HG03571 (cell line): ENCODE data around the gene PLPP1.

Source experiments
- ATAC-seq: cut with Tn5 transposase; IDR thresholded peaks from one replicate; pipeline ENCODE4 v1.9.1; 2021; ENCODE audit not compliant: unreplicated experiment

PLPP1 gene

GRCh38 chr5:55534436-55535198 lies at the start of gene PLPP1:
Gene PLPP1, minus strand, starts transcription at chr5:55534964. Its CDS starts 335 bp downstream, at chr5:55534629.
- ATAC-seq, result peak; percentile 74

- ATAC-seq, result no peak
Measured at GRCh38 chr5:55583578-55583977, 48.8 kb upstream of the PLPP1 start.

- no peak for ATAC-seq
Measured at GRCh38 chr5:55582256-55582655, 47.5 kb upstream of the PLPP1 start.

- ATAC-seq, result no peak
Measured at GRCh38 chr5:55580042-55580441, 45.3 kb upstream of the PLPP1 start.

GRCh38 chr5:55578771-55579170 lies 44.0 kb upstream of the PLPP1 start:
- ATAC-seq, result no peak

- no peak for ATAC-seq
Measured at GRCh38 chr5:55577353-55578060, 42.7 kb upstream of the PLPP1 start.

- ATAC-seq, result no peak
Measured at GRCh38 chr5:55576661-55577060, 41.9 kb upstream of the PLPP1 start.

- ATAC-seq, result no peak
Measured at GRCh38 chr5:55575815-55576583, 41.2 kb upstream of the PLPP1 start.

GRCh38 chr5:55572600-55572999 lies 37.8 kb upstream of the PLPP1 start:
- no peak for ATAC-seq

- ATAC-seq, result no peak
Measured at GRCh38 chr5:55572020-55572419, 37.3 kb upstream of the PLPP1 start.

GRCh38 chr5:55570570-55570969 lies 35.8 kb upstream of the PLPP1 start:
- ATAC-seq, result no peak

- ATAC-seq, result no peak
Measured at GRCh38 chr5:55570026-55570425, 35.3 kb upstream of the PLPP1 start.

- ATAC-seq, result no peak
Measured at GRCh38 chr5:55569513-55569865, 34.7 kb upstream of the PLPP1 start.

GRCh38 chr5:55568654-55569512 lies 34.1 kb upstream of the PLPP1 start:
- no peak for ATAC-seq

- no peak for ATAC-seq
Measured at GRCh38 chr5:55564721-55565120, 30.0 kb upstream of the PLPP1 start.

- ATAC-seq, result no peak
Measured at GRCh38 chr5:55558484-55558883, 23.7 kb upstream of the PLPP1 start.

GRCh38 chr5:55557123-55557522 lies 22.4 kb upstream of the PLPP1 start:
- no peak for ATAC-seq

- ATAC-seq, result no peak
Measured at GRCh38 chr5:55554585-55555202, 19.9 kb upstream of the PLPP1 start.

GRCh38 chr5:55551904-55552303 lies 17.1 kb upstream of the PLPP1 start:
- ATAC-seq, result no peak

- ATAC-seq, result no peak
Measured at GRCh38 chr5:55551358-55551757, 16.6 kb upstream of the PLPP1 start.
